Measurements from ENCODE around the gene NTNG2.

GRCh38 chr9:132288361-132288760, 126.5 kb downstream of the NTNG2 start:
- TF ChIP-seq CTCF (IDR thresholded peaks at IDR 0.05 in 8 of 11, conservative IDR thresholded peaks at IDR 0.05 in 3 of 11) (no peak), POLR2AphosphoS5 (IDR thresholded peaks at IDR 0.05) (no peak), POLR2A (IDR thresholded peaks at IDR 0.05) (no peak)

Measured in spleen (tissue), 7 donors.